Measurements from ENCODE around the gene DLGAP3.

DLGAP3 gene

DNA sequence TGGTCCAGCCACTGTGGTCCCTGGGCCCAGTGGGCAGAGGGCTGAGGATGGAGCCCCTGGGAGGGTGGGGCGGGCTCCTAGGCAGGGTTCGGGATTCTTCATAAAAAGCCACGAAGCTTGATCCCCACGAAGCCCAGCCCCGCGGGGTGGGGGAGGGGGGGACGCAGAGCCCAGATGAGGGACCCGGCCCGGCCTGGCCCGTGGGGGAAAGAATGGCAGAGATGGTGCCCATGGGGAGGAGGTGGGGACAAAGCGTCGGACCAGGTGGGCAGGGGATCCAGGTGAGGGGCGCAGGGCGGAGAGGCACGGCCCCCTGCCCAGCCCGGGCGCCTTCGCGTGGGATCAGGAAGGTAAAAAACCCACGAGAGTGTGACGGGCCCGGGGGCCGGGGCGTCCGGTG lies 63.9 kb downstream of the DLGAP3 start:
- Histone ChIP-seq H3K4me1 (ENCODE audit: control insufficient read depth, insufficient read depth, low read length) (no peaks in the 10 kb centered on the region), H3K9ac (ENCODE audit: low read length) (peak overlapping the region; percentile 86), H3K4me3 (ENCODE audit: low read depth, low read length) (peak overlapping the region; percentile 85), H3K27me3 (ENCODE audit: control insufficient read depth, insufficient read depth, low read length) (peaks cover 63% of the 10 kb centered on the region), H3K9me3 (ENCODE audit: control insufficient read depth, insufficient read depth, low read depth, low read length) (no peaks in the 10 kb centered on the region), H3K36me3 (ENCODE audit: control insufficient read depth, insufficient read depth, low read length) (no peaks in the 10 kb centered on the region), H3K27ac (ENCODE audit: low read depth, low read length) (no peak overlapping the region)

GRCh38 chr1:34864759-34865158 lies 64.7 kb downstream of the DLGAP3 start:
- H3K4me3 ChIP-seq (ENCODE audit: low read depth, low read length), result no peak overlapping the region
- H3K27ac ChIP-seq (ENCODE audit: low read depth, low read length), result no peak overlapping the region
- H3K9me3 ChIP-seq (ENCODE audit: control insufficient read depth, insufficient read depth, low read depth, low read length), result no peaks in the 10 kb centered on the region
- no peaks in the 10 kb centered on the region for H3K4me1 ChIP-seq (ENCODE audit: control insufficient read depth, insufficient read depth, low read length)
- peaks cover 63% of the 10 kb centered on the region for H3K27me3 ChIP-seq (ENCODE audit: control insufficient read depth, insufficient read depth, low read length)
- no peak overlapping the region for H3K9ac ChIP-seq (ENCODE audit: low read length)
- no peaks in the 10 kb centered on the region for H3K36me3 ChIP-seq (ENCODE audit: control insufficient read depth, insufficient read depth, low read length)

- Histone ChIP-seq H3K27me3 (ENCODE audit: control insufficient read depth, insufficient read depth, low read length) (peaks cover 63% of the 10 kb centered on the region), H3K9ac (ENCODE audit: low read length) (no peak overlapping the region), H3K27ac (ENCODE audit: low read depth, low read length) (no peak overlapping the region), H3K9me3 (ENCODE audit: control insufficient read depth, insufficient read depth, low read depth, low read length) (no peaks in the 10 kb centered on the region), H3K4me3 (ENCODE audit: low read depth, low read length) (no peak overlapping the region), H3K36me3 (ENCODE audit: control insufficient read depth, insufficient read depth, low read length) (no peaks in the 10 kb centered on the region), H3K4me1 (ENCODE audit: control insufficient read depth, insufficient read depth, low read length) (peaks cover 3% of the 10 kb centered on the region; the same call in 1 of the 2 replicates)
Observed at GRCh38 chr1:34863501-34863900, 65.9 kb downstream of the DLGAP3 start.

DNA sequence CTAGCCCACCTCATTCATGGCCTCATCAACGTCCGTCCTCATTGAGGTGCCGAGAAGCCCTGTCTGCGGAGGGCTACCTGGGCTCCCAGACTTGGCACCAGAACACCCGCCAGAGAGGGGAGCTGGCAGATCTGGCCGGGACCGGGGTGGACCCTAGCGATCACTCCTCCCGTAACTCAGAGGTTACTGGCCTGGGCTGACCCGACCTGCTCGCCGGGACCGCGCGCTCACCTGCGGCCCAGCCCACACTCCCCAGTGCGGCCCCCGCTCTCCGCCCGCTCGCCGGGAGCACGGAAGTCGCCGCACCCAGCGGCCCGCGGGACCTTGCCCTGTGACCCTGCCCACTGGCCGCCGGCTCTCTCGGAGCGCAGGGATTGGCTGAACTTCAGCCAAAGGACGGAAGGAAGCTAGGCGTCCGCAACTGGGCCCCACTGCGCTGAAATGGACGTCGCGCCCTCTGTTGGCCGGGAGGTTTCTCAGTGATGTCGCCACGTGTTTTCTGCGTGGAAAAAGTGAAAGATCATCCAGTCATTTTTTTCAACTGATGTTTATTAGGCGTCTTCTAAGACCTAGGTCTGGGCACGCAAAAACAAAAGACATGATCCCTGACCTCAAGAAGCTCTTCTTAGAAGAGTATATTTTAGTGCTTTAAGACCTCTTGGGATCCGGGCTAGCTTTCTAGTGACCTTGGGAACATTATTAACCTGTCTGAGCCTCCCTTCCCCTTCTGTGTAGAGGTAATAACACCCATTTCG lies 69.8 kb downstream of the DLGAP3 start, which contains the start of gene SMIM12:
Gene SMIM12, minus strand, starts transcription at position 304 of the 755 bp plus-strand sequence. CDS start 3,772 bp downstream, outside the sequence.
- Histone ChIP-seq H3K9me3 (ENCODE audit: control insufficient read depth, insufficient read depth, low read depth, low read length) (no peaks in the 10 kb centered on the region), H3K4me1 (ENCODE audit: control insufficient read depth, insufficient read depth, low read length) (peaks cover 6% of the 10 kb centered on the region; the same call in 1 of the 2 replicates), H3K36me3 (ENCODE audit: control insufficient read depth, insufficient read depth, low read length) (peaks cover 13% of the 10 kb centered on the region), H3K9ac (ENCODE audit: low read length) (peak within 1 kb of the TSS; percentile 96), H3K27me3 (ENCODE audit: control insufficient read depth, insufficient read depth, low read length) (peaks cover 27% of the 10 kb centered on the region), H3K4me3 (ENCODE audit: low read depth, low read length) (peak within 1 kb of the TSS; percentile 94), H3K27ac (ENCODE audit: low read depth, low read length) (peak within 1 kb of the TSS; percentile 54; the same call in 1 of the 2 replicates)

DNA sequence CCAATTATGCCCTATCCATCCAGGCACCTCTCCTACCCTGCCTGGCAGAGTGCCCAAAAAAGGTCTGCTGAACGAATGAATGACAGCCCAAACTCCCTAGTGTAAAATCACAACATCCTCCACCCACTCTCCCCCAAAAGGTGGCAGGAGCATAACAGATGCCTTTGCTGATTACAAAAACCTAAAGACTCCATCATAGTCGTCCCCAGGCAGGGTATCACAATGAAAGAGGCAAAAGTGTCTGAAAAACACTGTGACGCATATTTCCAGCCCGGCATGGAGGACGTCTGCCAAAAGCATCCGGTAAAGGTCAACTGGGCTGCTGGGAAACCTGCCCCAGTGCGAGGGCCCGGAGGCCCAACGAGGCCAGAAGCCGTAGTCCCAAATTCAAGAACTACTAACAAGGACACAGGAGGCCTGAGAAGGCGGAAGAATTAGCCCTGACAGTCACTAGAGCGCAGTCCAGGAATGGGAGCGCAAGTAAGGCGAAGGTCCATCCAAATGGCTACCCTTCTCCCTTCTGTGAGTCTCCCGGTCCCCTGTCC lies 70.5 kb downstream of the DLGAP3 start:
- H3K9ac ChIP-seq (ENCODE audit: low read length), result peak overlapping the region; percentile 96
- H3K27me3 ChIP-seq (ENCODE audit: control insufficient read depth, insufficient read depth, low read length), result peaks cover 21% of the 10 kb centered on the region; the same call in 1 of the 2 replicates
- H3K4me3 ChIP-seq (ENCODE audit: low read depth, low read length), result peak overlapping the region; percentile 94
- peak overlapping the region; percentile 54; the same call in 1 of the 2 replicates for H3K27ac ChIP-seq (ENCODE audit: low read depth, low read length)
- H3K4me1 ChIP-seq (ENCODE audit: control insufficient read depth, insufficient read depth, low read length), result peaks cover 6% of the 10 kb centered on the region; the same call in 1 of the 2 replicates
- no peaks in the 10 kb centered on the region for H3K9me3 ChIP-seq (ENCODE audit: control insufficient read depth, insufficient read depth, low read depth, low read length)
- H3K36me3 ChIP-seq (ENCODE audit: control insufficient read depth, insufficient read depth, low read length), result peaks cover 18% of the 10 kb centered on the region

DNA sequence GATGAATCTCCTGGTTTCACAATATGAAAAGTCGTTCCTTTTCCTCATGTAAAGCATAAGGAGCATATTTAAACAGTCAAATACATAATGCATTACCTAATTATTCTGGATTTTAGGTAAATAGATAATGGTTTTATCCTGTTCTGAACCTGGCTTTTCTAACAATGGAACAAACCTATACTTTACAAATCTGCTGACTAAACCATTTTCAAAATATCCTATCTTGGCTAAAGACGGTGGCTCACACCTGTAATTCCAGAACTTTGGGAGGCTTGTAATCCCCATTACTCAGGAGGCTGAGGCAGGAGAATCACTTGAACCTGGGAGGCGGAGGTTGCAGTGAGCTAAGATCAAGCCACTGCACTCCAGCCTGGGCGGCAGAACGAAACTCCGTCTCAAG lies 72.8 kb downstream of the DLGAP3 start:
- Histone ChIP-seq H3K27ac (ENCODE audit: low read depth, low read length) (no peak overlapping the region), H3K9ac (ENCODE audit: low read length) (no peak overlapping the region), H3K27me3 (ENCODE audit: control insufficient read depth, insufficient read depth, low read length) (peaks cover 1% of the 10 kb centered on the region; the same call in 1 of the 2 replicates), H3K4me1 (ENCODE audit: control insufficient read depth, insufficient read depth, low read length) (peaks cover 10% of the 10 kb centered on the region; the same call in 1 of the 2 replicates), H3K36me3 (ENCODE audit: control insufficient read depth, insufficient read depth, low read length) (peaks cover 20% of the 10 kb centered on the region), H3K4me3 (ENCODE audit: low read depth, low read length) (no peak overlapping the region), H3K9me3 (ENCODE audit: control insufficient read depth, insufficient read depth, low read depth, low read length) (no peaks in the 10 kb centered on the region)

DNA sequence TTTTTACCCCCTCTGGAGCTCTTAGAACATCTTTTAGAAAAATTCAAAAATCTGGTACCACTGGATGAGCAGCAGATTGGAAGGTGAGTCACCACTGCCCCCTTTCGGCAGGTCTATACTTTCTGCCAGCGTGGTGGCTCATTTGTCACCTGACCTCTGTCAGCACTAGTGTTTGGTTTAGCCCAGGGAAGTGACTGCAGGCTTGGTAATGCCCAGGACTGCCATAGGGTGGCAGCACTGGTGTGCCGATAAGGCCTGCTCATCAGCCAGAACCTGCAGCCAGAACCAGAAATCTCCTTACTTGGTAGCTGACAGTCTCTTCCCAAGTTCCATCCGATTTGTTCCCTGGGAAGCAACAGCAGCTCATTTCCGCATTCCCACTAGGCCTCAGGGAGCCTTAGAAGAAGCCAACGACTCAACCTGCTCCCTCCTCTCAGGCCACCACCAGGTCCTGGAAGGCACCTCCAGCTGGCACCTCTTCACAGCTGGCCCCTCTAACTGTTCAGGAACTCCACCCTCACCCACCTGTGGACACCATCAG lies 76.7 kb downstream of the DLGAP3 start:
- peaks cover 20% of the 10 kb centered on the region for H3K36me3 ChIP-seq (ENCODE audit: control insufficient read depth, insufficient read depth, low read length)
- peak overlapping the region; percentile 59 for H3K9ac ChIP-seq (ENCODE audit: low read length)
- H3K9me3 ChIP-seq (ENCODE audit: control insufficient read depth, insufficient read depth, low read depth, low read length), result no peaks in the 10 kb centered on the region
- H3K27me3 ChIP-seq (ENCODE audit: control insufficient read depth, insufficient read depth, low read length), result no peaks in the 10 kb centered on the region
- peaks cover 13% of the 10 kb centered on the region for H3K4me1 ChIP-seq (ENCODE audit: control insufficient read depth, insufficient read depth, low read length)
- peak overlapping the region; percentile 26; the same call in 1 of the 2 replicates for H3K27ac ChIP-seq (ENCODE audit: low read depth, low read length)
- H3K4me3 ChIP-seq (ENCODE audit: low read depth, low read length), result no peak overlapping the region

DNA sequence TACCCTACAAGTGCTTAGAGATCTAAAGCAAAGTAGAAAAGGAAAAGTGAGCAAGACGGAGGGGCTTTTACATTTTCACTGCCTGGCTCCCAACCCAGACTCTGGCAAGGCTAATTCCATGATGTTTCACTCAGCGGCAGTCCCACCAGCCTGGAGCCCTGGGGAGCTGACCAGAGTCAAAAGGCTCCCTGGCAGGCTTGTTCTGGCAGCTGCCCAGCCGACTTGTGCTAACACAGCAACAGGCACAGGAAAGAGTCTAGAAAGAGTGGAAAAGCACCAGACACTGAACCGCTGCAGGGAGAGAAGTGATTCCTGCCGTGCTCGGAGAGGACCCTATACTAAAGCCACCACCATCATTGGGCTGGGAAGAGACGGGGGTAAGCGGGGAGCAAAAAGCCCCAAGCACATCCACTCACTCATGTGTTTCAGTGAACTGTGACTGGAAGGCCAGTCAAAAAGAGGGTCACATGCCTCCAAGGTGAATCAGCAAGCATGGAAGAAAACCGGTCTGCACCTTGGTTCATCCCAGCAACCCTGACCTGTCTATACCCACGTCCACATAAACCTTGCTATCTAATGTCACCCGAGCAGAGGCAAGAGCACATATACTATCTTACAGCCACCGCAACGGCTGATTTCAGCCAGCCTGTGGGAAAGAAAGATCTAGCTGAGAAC lies 77.9 kb downstream of the DLGAP3 start:
- H3K36me3 ChIP-seq (ENCODE audit: control insufficient read depth, insufficient read depth, low read length), result peaks cover 20% of the 10 kb centered on the region
- no peaks in the 10 kb centered on the region for H3K9me3 ChIP-seq (ENCODE audit: control insufficient read depth, insufficient read depth, low read depth, low read length)
- H3K27me3 ChIP-seq (ENCODE audit: control insufficient read depth, insufficient read depth, low read length), result no peaks in the 10 kb centered on the region
- H3K27ac ChIP-seq (ENCODE audit: low read depth, low read length), result no peak overlapping the region
- H3K9ac ChIP-seq (ENCODE audit: low read length), result no peak overlapping the region
- H3K4me3 ChIP-seq (ENCODE audit: low read depth, low read length), result no peak overlapping the region
- peaks cover 13% of the 10 kb centered on the region for H3K4me1 ChIP-seq (ENCODE audit: control insufficient read depth, insufficient read depth, low read length)

- peaks cover 16% of the 10 kb centered on the region for H3K4me1 ChIP-seq (ENCODE audit: control insufficient read depth, insufficient read depth, low read length)
- H3K9ac ChIP-seq (ENCODE audit: low read length), result no peak overlapping the region
- no peak overlapping the region for H3K4me3 ChIP-seq (ENCODE audit: low read depth, low read length)
- no peaks in the 10 kb centered on the region for H3K9me3 ChIP-seq (ENCODE audit: control insufficient read depth, insufficient read depth, low read depth, low read length)
- H3K36me3 ChIP-seq (ENCODE audit: control insufficient read depth, insufficient read depth, low read length), result peaks cover 15% of the 10 kb centered on the region
- no peaks in the 10 kb centered on the region for H3K27me3 ChIP-seq (ENCODE audit: control insufficient read depth, insufficient read depth, low read length)
- no peak overlapping the region for H3K27ac ChIP-seq (ENCODE audit: low read depth, low read length)
Observed at GRCh38 chr1:34850382-34850781, 79.1 kb downstream of the DLGAP3 start.

GRCh38 chr1:34847094-34847493 lies 82.4 kb downstream of the DLGAP3 start:
- H3K9ac ChIP-seq (ENCODE audit: low read length), result no peak overlapping the region
- H3K27me3 ChIP-seq (ENCODE audit: control insufficient read depth, insufficient read depth, low read length), result no peaks in the 10 kb centered on the region
- H3K9me3 ChIP-seq (ENCODE audit: control insufficient read depth, insufficient read depth, low read depth, low read length), result no peaks in the 10 kb centered on the region
- no peak overlapping the region for H3K4me3 ChIP-seq (ENCODE audit: low read depth, low read length)
- H3K4me1 ChIP-seq (ENCODE audit: control insufficient read depth, insufficient read depth, low read length), result peaks cover 43% of the 10 kb centered on the region
- no peak overlapping the region for H3K27ac ChIP-seq (ENCODE audit: low read depth, low read length)
- H3K36me3 ChIP-seq (ENCODE audit: control insufficient read depth, insufficient read depth, low read length), result no peaks in the 10 kb centered on the region
